Neural progenitor cell (in vitro differentiated cells): Measurements from ENCODE around the gene RAB31. TPM values are rescaled to one million over a fixed set of nuclear protein-coding genes. Genes with fewer than 3 reads are reported as not detected.

Experiments used
- DNase-seq: peaks from one replicate; pipeline ENCODE4 v3.0.0-alpha.2; 2016; ENCODE audit warnings: low spot score
- H2AFZ ChIP-seq: fragments of 200-600 bp; sonication (generic); replicated peaks from 2 replicates; pipeline ENCODE4 v1.6.1; 2016; ENCODE audit warnings: antibody characterized with exemption
- H3F3A ChIP-seq: fragments of 200-600 bp; sonication (generic); 2 replicates; pipeline ENCODE4 v1.6.1; 2016; ENCODE audit warnings: antibody characterized with exemption, low read depth
- H3K27ac ChIP-seq: fragments of 200-600 bp; sonication (generic); 2 replicates; pipeline ENCODE4 v1.5.1; 2016; ENCODE audit warnings: mild to moderate bottlenecking
- H3K27me3 ChIP-seq: fragments of 200-600 bp; sonication (generic); 2 replicates; pipeline ENCODE4 v1.6.1; 2016; ENCODE audit warnings: mild to moderate bottlenecking, moderate library complexity
- H3K36me3 ChIP-seq: fragments of 200-600 bp; sonication (generic); 2 replicates; pipeline ENCODE4 v1.5.1; 2016
- H3K4me1 ChIP-seq: fragments of 200-600 bp; sonication (generic); 2 replicates; pipeline ENCODE4 v1.6.1; 2016; ENCODE audit warnings: mixed run types
- H3K4me2 ChIP-seq: fragments of 200-600 bp; sonication (generic); 2 replicates; pipeline ENCODE4 v1.6.1; 2016
- H3K4me3 ChIP-seq: fragments of 200-600 bp; sonication (generic); 2 replicates; pipeline ENCODE4 v1.5.1; 2016
- H3K79me2 ChIP-seq: fragments of 200-600 bp; sonication (generic); 2 replicates; pipeline ENCODE4 v1.6.1; 2016; ENCODE audit warnings: low read depth
- H3K9ac ChIP-seq: fragments of 200-600 bp; sonication (generic); 2 replicates; pipeline ENCODE4 v1.6.1; 2016
- H3K9me3 ChIP-seq: fragments of 200-600 bp; sonication (generic); 2 replicates; pipeline ENCODE4 v1.5.1; 2016; ENCODE audit warnings: low read depth
- H4K20me1 ChIP-seq: fragments of 200-600 bp; sonication (generic); 2 replicates; pipeline ENCODE4 v1.6.1; 2016; ENCODE audit warnings: low read depth
- H3K27ac Mint-ChIP-seq: 3 replicates; pipeline ENCODE4 v1.8.0; 2021; ENCODE audit warnings: mixed read lengths
- H3K27me3 Mint-ChIP-seq: 2 replicates; pipeline ENCODE4 v1.8.0; 2022; ENCODE audit warnings: low read depth, mild to moderate bottlenecking, inconsistent platforms, moderate library complexity, mixed read lengths; ENCODE audit not compliant: insufficient read depth
- H3K36me3 Mint-ChIP-seq: 3 replicates; pipeline ENCODE4 v1.8.0; 2021; ENCODE audit warnings: mixed read lengths
- H3K4me1 Mint-ChIP-seq: 3 replicates; pipeline ENCODE4 v1.8.0; 2021; ENCODE audit warnings: mixed read lengths
- H3K4me3 Mint-ChIP-seq: 3 replicates; pipeline ENCODE4 v1.8.0; 2021; ENCODE audit warnings: mild to moderate bottlenecking, moderate library complexity, mixed read lengths
- H3K9me3 Mint-ChIP-seq: 3 replicates; pipeline ENCODE4 v1.8.0; 2020; ENCODE audit warnings: mixed read lengths
- EZH2 ChIP-seq: fragments of 200-600 bp; sonication (generic); IDR thresholded peaks from 2 replicates; pipeline ENCODE4 v1.6.1; 2017; ENCODE audit warnings: antibody characterized with exemption, mild to moderate bottlenecking, moderate library complexity
- EZH2phosphoT487 ChIP-seq: fragments of 200-600 bp; sonication (generic); IDR thresholded peaks from 2 replicates; pipeline ENCODE4 v1.6.1; 2017; ENCODE audit warnings: antibody characterized with exemption
- total RNA-seq: library from RNA; depleted of rRNA; stranded (reverse); fragments of >200 nt; gene quantifications from 2 replicates; pipeline ENCODE4 v1.2.3, GENCODE V29; 2015; ENCODE audit warnings: low replicate concordance
- TF ChIP-seq, protein P1 (sequence below): fragments of 200-600 bp; sonication (generic); IDR thresholded peaks from 2 replicates; pipeline ENCODE4 v1.5.1; 2017; ENCODE audit warnings: antibody characterized with exemption, mild to moderate bottlenecking

RAB31 gene
- total RNA-seq, 1 donor from 2014 or later: 5.0 TPM

DNA sequence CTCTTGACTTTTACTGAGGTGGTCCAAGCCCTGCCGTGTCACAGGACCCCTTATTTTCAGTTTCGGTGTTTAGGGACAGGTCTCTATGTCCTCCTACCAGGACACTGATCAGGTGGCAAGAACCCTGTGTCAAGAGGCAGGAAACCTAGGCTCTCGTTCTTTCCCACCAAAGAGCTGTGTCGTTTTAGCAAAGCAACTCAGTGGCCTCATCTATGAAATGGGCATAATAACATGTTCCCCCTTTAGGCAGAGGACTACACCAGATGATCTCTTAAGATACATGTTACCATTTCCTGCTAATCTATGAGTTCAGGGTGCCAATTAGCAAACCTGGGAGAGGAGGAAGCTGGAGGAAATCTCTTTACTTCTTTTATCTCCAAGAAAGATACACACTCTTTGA is 1.9 kb downstream of the RAB31 start:
- peaks cover 3% of the 10 kb centered on the region for H3K36me3 Mint-ChIP-seq
- peaks cover 28% of the 10 kb centered on the region for H3K27me3 Mint-ChIP-seq
- no peak overlapping the region for H3K27ac Mint-ChIP-seq
- H3K9me3 Mint-ChIP-seq: no peaks in the 10 kb centered on the region
- Histone ChIP-seq H3K27ac (no peak overlapping the region), H3K27me3 (peaks cover 76% of the 10 kb centered on the region), H4K20me1 (no peaks in the 10 kb centered on the region), H3K36me3 (no peaks in the 10 kb centered on the region), H3K4me2 (no peak overlapping the region), H3K9ac (no peak overlapping the region), H2AFZ (no peak overlapping the region), H3K9me3 (no peaks in the 10 kb centered on the region), H3F3A (peaks cover 21% of the 10 kb centered on the region), H3K79me2 (no peaks in the 10 kb centered on the region), H3K4me1 (peaks cover 5% of the 10 kb centered on the region), H3K4me3 (no peak overlapping the region)
- H3K4me3 Mint-ChIP-seq: peak overlapping the region; percentile 91
- peaks cover 51% of the 10 kb centered on the region for H3K4me1 Mint-ChIP-seq
- TF ChIP-seq, protein P1, sequence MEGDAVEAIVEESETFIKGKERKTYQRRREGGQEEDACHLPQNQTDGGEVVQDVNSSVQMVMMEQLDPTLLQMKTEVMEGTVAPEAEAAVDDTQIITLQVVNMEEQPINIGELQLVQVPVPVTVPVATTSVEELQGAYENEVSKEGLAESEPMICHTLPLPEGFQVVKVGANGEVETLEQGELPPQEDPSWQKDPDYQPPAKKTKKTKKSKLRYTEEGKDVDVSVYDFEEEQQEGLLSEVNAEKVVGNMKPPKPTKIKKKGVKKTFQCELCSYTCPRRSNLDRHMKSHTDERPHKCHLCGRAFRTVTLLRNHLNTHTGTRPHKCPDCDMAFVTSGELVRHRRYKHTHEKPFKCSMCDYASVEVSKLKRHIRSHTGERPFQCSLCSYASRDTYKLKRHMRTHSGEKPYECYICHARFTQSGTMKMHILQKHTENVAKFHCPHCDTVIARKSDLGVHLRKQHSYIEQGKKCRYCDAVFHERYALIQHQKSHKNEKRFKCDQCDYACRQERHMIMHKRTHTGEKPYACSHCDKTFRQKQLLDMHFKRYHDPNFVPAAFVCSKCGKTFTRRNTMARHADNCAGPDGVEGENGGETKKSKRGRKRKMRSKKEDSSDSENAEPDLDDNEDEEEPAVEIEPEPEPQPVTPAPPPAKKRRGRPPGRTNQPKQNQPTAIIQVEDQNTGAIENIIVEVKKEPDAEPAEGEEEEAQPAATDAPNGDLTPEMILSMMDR: no peak
- TF ChIP-seq EZH2phosphoT487 (no peak), EZH2 (no peak)
- DNase-seq: no peak

DNA sequence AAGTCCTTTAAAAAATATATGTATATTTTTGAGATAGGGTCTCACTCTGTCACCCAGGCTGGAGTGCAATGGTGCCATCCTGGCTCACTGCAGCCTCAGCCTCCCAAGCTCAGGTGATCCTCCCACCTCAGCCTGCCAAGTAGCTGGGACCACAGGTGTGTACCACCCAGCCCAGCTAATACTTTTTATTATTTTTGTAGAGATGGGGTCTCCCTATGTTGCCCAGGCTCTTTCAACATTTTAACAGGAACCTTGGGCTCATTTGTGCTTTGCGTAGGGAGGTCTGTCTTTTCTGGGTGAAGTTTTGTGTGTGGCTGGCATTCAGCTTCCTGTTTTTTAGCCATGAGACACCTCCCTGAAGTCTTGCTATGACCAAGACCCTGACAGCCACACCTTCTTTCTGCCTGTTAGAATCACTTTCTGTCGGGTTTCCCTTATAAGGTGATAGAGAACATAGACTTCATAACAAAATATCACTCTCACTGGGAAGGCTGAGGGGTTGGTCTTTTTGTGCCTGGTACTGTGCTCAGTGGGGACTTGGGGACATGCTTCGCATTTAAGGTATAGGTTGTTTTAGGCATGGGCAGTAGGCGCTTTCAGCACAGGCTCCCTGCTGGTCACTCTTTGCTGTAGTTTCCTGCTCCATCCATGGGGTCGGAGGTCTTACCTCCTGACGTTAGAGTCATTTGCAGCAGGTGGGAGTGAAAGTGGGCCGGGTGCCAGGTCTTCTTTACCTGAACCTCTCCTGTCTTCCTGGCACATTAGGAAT is 3.4 kb downstream of the RAB31 start:
- Histone ChIP-seq H3K9ac (no peak overlapping the region), H2AFZ (no peak overlapping the region), H3K9me3 (no peaks in the 10 kb centered on the region), H3K4me3 (no peak overlapping the region), H3K27me3 (peaks cover 61% of the 10 kb centered on the region), H3K79me2 (no peaks in the 10 kb centered on the region), H3F3A (peaks cover 21% of the 10 kb centered on the region), H3K4me2 (no peak overlapping the region), H3K27ac (no peak overlapping the region), H4K20me1 (no peaks in the 10 kb centered on the region), H3K36me3 (no peaks in the 10 kb centered on the region), H3K4me1 (peaks cover 5% of the 10 kb centered on the region)
- peaks cover 3% of the 10 kb centered on the region for H3K36me3 Mint-ChIP-seq
- no peak for DNase-seq
- H3K27me3 Mint-ChIP-seq: peaks cover 25% of the 10 kb centered on the region
- no peak overlapping the region for H3K4me3 Mint-ChIP-seq
- peaks cover 54% of the 10 kb centered on the region for H3K4me1 Mint-ChIP-seq
- H3K9me3 Mint-ChIP-seq: no peaks in the 10 kb centered on the region
- TF ChIP-seq, protein P1: no peak
- no peak for TF ChIP-seq EZH2phosphoT487
- no peak for TF ChIP-seq EZH2
- no peak overlapping the region for H3K27ac Mint-ChIP-seq

DNA sequence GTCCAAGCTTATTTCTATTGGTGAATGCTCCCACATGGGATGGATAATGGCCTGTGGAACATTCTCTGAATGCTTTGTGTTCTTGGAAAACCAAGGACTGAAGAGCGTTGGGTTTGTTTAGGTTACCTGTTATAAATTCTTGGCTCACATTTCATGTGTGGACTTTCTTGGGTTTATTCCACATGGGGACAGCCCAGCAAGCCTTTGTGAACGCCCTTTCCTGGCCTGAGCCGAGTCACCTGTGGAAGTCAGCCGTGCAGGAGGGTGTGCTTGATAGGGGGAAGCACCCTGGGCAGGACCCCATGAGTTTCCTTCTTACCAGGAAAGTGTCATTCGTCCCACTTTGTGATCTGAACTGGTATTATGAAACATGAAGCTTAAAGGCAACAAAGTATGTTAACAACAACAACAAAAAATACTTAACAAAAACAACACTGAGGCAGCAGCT is 4.1 kb downstream of the RAB31 start:
- no peak overlapping the region for H3K9ac ChIP-seq
- Mint-ChIP-seq H3K36me3 (peaks cover 3% of the 10 kb centered on the region), H3K27me3 (peaks cover 21% of the 10 kb centered on the region), H3K27ac (no peak overlapping the region), H3K4me1 (peaks cover 49% of the 10 kb centered on the region), H3K4me3 (no peak overlapping the region), H3K9me3 (no peaks in the 10 kb centered on the region)
- TF ChIP-seq, protein P1: no peak
- TF ChIP-seq EZH2phosphoT487: no peak
- no peak for TF ChIP-seq EZH2
- H3K27me3 ChIP-seq: peaks cover 55% of the 10 kb centered on the region
- no peak for DNase-seq
- H2AFZ ChIP-seq: no peak overlapping the region
- no peaks in the 10 kb centered on the region for H3K9me3 ChIP-seq
- H3K4me2 ChIP-seq: no peak overlapping the region
- H3F3A ChIP-seq: peaks cover 20% of the 10 kb centered on the region
- H4K20me1 ChIP-seq: no peaks in the 10 kb centered on the region
- no peak overlapping the region for H3K4me3 ChIP-seq
- H3K4me1 ChIP-seq: peaks cover 5% of the 10 kb centered on the region
- H3K27ac ChIP-seq: no peak overlapping the region
- H3K79me2 ChIP-seq: no peaks in the 10 kb centered on the region
- H3K36me3 ChIP-seq: no peaks in the 10 kb centered on the region
